NCI-H2107 (cell line): Measurements from ENCODE around the gene KIF1C.
"Not testable (repeated sequence)": the region's sequence is repeated elsewhere in the genome, so short reads cannot be mapped to it uniquely, and the experiment has no call there.

Experiments used
- DNase-seq: peaks from one replicate; lab custom pipeline; 2025; lab: John Stamatoyannopoulos, UW

The KIF1C gene

DNA sequence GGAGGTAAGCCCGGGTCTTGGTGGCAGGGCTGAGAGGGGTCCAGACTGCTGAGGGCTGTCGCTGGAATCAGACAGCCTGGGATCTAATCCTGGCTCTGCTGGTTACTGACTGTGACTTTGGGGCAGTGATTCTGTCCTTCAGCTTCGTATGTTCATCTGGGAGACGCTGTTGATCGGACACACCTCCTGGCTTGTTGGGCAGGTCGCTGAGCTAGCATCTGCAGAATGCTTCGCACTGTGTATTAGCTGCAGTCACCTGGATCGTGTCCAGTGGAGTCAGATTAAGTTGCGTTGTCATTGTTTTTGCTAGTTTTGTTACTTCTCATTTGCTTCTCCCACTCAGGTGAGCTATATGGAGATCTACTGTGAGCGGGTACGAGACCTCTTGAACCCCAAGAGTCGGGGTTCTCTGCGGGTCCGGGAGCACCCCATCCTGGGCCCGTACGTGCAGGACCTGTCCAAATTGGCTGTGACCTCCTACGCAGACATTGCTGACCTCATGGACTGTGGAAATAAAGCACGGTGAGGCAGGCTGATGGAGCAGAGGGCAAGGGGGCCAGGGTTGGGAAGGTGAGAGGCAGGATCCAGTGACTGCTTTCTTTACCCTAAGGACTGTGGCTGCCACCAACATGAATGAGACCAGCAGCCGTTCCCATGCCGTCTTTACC is 4.5 kb downstream of the KIF1C start:
- DNase-seq: no peak

DNA sequence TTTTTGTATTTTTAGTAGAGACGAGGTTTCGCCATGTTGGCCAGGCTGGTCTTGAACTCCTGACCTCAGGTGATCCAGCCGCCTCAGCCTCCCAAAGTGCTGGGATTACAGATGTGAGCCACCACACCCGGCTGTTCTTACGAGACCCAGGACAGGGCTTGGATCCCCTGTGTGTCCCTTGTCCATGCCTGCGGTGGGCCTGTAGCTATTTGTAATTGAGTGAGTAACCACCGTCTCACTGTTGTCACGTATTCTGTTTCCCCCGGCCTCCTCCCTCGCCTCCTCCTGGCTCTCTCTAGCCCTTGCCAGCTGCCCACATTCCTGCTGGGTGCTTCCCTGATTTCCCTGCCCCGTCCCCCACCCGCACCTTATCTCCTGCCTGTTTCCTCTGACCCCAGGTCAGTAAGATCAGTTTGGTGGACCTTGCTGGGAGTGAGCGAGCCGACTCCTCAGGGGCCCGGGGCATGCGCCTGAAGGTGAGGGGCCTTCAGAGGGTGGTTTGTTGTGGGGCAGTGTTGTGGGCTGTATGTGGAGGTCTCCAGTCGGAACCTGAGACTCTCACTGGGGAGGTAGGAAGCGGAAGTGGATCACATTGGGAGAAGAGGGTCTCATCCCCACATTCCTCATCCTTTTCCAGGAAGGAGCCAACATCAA is 5.6 kb downstream of the KIF1C start:
- DNase-seq: no peak

DNA sequence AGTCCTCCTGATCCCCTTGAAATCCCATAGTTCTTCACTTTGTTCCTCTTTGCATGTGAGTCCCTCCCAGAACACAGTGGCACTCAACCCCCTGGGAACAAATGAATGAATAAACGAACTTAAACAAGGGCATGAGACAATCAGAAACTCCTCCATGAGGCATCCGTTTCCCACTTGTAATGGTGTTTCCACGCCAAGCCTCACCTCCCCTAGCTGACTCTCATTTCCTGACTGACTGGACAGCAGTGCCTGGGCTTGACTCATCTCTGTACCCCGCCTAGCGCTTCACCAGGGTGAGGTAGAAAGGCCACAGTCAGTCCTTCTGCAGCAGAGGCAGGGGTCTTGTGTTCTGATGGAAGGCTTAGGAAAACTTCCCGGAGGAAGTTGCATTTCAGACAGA is 14.2 kb downstream of the KIF1C start:
- no peak for DNase-seq

DNA sequence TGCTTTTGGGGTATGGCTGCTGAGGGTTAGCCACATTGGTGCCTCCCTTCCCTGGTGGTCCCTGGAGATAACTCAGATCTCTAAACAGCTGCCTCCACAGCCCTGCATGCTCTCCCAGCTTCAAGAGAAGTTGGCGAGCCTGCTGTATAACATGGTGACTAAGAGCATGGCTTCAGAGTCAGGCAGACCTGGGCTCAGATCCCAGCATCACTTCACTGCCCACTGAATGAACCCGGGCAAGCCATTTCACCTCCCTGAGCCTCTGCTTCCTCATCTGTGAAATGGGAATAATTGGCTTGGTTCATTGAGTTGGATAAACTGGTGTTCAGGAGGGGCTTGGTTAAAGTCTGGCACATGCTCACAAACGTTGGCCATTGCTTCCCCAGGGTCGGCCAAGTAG is 16.6 kb downstream of the KIF1C start:
- no peak for DNase-seq

DNA sequence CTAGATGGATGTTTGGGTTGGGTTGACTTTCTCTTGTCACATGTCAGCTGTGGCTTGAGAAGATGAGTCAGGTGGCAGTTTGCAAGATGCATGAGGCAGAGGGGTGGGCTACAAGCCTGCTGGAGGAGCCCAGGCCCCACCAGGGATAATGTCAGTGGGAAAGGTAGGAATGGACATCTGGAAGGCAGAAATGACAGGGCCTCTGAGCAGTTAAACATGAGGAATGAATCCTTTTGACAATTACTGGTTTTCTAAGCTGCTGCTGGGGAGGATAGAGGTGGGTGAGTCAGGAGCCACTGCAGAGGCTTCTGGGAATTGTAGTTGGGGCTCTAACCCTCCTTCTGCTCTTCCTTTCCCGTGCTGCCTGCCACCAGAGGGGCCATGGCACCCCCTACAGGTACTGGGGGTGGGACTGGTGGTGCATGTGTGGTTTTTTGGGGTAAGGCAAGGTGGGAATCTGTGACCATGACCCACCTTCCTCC is 21.8 kb downstream of the KIF1C start:
- no peak for DNase-seq

DNA sequence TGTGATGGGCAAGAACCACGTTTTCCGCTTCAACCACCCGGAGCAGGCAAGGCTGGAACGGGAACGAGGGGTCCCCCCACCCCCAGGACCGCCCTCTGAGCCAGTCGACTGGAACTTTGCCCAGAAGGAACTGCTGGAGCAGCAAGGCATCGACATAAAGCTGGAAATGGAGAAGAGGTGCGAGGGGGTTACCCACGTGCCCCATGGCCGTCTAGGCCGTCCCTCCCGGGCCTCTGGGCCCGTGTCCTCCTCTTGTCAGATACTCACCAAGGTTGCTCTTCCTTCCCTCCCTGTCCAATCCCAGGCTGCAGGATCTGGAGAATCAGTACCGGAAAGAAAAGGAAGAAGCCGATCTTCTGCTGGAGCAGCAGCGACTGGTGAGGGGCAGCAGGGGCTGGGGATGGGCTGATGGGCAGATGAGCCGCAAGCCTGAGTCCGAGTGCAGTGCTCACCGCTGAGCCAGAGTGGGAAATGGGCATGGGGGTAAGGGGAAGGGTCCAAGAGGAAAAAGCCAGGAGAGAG is 22.8 kb downstream of the KIF1C start:
- no peak for DNase-seq

DNA sequence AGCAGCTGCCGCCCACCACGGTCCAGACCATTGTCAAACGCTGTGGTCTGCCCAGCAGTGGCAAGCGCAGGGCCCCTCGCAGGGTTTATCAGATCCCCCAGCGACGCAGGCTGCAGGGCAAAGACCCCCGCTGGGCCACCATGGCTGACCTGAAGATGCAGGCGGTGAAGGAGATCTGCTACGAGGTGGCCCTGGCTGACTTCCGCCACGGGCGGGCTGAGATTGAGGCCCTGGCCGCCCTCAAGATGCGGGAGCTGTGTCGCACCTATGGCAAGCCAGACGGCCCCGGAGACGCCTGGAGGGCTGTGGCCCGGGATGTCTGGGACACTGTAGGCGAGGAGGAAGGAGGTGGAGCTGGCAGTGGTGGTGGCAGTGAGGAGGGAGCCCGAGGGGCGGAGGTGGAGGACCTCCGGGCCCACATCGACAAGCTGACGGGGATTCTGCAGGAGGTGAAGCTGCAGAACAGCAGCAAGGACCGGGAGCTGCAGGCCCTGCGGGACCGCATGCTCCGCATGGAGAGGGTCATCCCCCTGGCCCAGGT is 24.5 kb downstream of the KIF1C start:
- DNase-seq: no peak

DNA sequence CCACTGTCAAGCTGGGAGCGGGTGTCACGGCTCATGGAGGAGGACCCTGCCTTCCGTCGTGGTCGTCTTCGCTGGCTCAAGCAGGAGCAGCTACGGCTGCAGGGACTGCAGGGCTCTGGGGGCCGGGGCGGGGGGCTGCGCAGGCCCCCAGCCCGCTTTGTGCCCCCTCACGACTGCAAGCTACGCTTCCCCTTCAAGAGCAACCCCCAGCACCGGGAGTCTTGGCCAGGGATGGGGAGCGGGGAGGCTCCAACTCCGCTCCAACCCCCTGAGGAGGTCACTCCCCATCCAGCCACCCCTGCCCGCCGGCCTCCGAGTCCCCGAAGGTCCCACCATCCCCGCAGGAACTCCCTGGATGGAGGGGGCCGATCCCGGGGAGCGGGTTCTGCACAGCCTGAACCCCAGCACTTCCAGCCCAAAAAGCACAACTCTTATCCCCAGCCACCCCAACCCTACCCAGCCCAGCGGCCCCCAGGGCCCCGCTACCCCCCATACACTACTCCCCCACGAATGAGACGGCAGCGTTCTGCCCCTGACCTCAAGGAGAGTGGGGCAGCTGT is 25.9 kb downstream of the KIF1C start:
- DNase-seq: no peak

DNA sequence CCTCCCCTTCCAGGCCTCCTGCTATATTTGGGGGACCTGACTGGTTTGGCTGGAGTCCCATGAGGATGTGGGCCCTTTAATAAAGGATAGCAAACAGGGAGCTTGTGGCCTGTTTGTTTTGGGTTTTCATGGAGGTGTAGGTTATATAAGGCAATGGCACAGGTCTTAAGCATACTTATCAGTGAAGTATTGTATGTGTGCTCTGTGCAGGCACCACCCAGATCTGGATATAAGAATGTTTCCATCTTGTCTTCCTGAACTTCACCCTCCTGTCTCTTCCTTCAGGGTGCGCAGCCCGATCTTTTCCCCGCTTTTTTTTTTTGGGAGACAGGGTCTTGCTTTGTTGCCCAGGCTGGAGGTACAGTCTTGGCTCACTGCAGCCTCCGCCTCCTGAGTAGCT is 26.9 kb downstream of the KIF1C start:
- DNase-seq: no peak

DNA sequence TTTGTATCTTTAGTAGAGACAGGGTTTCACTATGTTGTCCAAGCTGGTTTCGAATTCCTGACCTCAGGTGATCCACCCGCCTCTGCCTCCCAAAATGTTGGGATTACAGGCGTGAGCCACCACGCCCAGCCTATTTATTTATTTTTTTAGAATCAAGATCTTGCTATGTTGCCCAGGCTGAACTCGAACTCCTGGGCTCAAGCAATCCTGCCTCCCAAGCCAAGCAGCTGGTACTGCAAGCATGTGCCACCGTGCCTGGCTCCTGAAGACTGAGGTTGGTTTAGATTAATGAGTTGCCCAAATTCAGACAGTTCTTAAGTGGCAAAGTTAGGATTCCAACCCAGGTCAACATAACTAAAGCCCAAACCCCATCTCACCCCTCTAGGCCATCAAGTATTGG is 29.5 kb downstream of the KIF1C start:
- DNase-seq: no peak

DNA sequence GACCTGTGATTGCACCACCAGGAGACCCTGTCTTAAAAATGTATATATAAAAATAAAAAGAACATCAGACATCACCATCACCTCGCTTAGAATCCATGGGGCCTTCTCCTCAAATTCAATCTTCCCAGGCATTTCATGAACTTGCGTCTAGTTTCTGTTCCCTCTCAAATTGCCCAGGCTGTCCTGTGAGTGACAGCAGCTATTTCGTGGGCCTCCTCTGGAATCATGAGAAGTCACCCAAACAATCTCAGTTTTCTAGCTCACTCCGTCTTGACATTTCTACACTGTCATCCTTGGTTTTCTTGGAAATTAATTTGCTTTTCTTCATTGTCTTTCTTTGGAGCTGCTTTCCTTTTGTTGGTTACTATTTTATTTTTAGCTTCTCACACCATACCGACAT is 30.2 kb downstream of the KIF1C start:
- DNase-seq: no peak

DNA sequence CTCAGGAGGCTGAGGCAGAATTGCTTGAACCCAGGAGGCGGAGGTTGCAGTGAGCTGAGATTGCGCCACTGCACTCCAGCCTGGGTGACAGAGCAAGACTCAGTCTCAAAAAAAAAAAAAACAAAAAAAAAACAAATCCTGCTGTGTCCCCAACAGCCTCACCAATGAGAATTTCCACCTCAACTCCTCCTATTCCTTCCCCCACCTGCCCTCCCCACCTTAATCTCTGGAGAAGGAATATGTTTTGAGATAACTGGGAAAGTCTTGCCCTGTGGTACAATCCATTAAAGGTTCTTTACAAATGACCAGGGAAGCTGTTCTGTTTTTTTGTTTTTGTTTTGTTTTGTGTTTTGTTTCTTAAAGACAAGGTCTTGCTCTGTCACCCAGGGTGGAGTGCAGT is 32.4 kb downstream of the KIF1C start:
- DNase-seq: not testable (repeated sequence)

DNA sequence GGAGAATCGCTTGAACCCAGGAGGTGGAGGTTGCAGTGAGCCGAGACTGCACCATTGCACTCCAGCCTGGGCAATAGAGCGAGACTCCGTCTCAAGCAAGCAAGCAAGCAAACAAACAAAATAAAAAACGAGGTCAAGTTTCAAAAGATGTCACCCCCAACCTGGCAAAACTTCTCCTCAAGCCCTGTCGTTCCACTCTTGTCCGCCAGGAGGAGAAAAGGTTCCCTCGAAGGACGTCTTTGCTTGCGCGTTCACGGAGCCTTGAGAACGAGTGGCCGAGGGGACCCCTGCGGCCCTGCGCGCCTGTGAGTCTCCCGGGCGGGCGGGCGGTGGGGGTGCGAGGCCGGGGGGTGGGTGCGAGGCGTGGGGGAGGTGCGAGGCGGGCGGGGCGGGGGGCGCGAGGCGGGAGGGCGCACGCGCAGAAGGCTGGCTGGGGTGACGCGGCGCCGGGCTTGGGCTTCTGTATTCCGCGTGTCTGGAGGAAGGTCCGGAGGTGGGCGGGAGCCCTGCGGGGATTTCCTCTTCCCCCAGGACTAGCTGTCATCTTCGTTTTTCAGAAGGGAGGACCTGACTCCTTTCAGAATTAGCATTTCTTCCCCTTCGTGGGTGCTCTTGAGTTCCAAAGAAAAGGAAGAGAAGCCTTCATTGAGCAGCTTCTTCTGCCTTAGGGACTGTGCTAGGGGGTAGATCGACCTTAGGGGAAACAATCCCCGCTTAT is 33.8 kb downstream of the KIF1C start:
- no peak for DNase-seq

DNA sequence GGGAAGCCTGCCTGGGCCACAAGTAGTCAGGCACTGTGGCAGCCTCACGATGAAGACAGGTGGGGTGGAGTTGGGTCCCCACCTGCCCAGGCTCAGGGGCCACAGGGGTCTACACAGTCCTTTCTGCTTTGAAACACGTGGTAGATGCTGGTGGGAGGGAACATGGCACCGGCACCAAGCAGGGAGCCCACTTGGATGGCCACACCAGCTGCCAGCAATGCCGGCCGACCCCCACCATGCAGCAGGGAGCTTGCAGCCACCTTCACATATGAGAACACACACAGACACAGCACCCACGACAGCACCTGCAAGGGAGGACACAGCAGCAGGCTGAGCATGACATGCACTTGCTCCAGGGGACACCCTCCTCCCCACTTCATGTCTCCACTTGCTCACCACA is 35.1 kb downstream of the KIF1C start:
- DNase-seq: no peak

DNA sequence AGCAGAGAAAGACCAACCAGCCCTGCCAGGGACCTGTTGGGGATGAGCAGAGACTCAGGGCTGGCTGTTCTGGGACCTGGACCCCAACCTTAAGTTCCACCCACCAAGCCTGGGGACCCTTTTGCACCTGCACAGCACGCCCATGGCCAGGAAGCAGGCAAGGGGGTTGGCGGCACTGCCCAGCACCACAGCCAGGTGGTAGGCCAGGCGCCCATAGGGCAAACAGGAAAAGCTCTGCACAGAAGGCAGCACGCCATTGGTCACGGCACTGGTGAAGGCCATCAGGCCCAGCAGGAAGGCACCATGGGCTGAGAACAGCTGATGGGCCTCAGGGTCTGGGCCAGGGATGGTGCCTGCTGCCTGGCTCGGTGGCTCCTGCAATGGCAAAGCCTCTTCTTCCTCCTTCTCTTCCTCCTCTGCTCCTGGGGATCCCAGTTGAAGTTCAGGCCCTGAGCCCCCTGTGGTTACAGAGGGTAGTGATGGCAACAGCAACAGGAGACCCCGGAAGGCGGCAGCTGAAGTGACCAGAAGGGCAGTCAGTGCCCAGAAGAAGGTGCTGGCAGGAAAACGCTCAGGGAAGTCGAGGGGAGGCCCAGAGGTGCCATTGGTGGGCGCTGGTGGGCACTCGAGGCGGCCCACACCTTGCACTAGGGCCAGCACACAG is 35.7 kb downstream of the KIF1C start:
- DNase-seq: no peak

DNA sequence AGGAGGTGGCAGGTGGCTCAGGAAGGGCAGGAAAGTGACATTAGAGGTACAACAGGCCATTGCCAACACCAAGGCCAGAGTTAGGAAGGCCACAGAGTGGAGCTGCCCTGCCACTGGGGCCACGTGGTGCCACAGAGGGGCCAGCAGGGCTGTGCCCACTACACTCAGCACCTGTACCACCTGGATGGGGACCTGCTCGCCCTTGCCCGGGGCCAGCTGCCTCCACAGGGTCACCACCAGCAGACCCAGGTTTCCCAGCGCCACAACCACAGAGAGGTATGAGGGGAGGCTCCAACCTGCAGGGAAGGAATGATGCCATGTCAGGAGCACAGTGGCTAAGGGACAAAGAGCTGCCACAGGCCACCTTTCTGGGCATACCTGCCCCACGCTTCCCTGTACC is 36.3 kb downstream of the KIF1C start:
- DNase-seq: no peak

DNA sequence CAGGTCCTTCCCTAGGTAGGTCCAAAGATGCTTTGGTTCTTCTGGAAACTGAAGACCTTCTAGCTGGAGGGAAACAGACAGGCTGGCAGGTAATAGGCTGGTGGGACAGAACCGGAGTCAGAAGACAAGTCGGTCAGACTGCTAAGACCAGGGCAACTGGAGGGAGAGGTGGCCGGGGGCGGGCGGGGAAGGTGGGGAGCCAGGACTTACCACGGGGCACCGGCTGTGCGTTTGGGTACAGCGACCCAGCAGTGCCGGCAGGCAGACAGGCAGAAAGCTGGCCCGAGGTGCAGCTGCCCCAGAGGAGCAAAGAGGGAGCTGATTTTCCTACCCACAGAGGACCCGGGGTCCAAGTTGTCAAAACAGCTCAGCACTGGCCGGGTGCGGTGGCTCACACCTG is 36.9 kb downstream of the KIF1C start:
- no peak for DNase-seq

DNA sequence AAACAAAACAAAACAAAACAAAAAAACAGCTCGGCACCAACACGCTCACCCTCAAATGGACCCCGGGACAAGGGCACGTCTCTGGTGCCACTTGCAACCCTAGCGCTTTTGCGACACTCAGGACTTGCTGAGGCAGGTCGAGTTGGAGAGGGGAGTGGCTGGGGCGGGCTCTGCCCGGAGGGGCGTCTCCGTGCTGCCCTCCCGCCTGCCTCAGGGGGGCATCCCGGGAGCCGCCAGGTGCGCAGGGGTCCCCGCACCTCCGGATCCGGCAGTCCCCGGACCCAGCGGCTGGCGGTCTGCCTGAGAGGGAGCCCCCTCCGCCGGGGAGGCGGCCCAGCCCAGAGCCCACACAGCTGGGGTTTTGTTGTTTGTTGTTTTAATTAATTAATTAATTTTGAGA is 37.6 kb downstream of the KIF1C start, which contains the start of gene SLC52A1:
Gene SLC52A1 (minus strand): TSS at position 112 of the 400 bp plus-strand sequence. CDS start 820 bp downstream, outside the sequence.
- no peak for DNase-seq

DNA sequence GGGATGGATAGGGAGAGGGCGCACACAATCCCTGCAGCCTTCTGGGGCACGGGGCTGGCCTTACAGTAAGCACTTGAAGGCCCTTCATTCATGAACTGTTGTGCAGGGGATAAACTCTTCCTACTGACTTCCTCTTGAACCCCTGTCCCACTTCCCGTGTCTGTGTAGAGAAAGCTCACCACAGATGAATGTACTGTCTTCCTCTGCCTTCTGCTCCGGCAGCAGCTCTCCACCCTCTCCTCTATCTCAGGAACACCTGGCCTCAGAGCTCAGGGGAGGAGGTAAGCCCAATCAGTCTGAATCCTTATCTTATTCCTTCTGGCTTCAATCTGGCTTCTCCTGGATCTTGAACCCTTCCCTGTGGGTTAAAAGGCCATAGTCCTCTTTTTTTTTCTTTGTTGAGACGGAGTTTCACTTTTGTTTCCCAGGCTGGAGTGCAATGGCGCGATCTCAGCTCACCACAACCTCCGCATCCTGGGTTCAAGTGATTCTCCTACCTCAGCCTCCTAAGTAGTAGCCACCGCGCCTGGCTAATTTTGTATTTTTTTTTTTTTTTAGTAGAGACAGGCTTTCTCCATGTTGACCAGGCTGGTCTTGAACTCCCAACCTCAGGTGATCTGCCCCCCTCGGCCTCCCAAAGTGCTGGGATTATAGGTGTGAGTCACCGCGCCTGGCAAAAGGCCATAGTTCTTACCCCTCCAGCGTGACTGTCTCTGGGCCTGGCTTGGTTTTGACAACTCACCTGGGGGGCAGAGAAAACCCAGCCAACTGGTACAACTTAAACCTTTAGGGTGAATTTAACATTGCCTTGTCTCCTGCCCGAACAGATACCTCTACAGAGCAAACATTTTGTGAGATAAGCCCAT is 44.6 kb downstream of the KIF1C start:
- no peak for DNase-seq

DNA sequence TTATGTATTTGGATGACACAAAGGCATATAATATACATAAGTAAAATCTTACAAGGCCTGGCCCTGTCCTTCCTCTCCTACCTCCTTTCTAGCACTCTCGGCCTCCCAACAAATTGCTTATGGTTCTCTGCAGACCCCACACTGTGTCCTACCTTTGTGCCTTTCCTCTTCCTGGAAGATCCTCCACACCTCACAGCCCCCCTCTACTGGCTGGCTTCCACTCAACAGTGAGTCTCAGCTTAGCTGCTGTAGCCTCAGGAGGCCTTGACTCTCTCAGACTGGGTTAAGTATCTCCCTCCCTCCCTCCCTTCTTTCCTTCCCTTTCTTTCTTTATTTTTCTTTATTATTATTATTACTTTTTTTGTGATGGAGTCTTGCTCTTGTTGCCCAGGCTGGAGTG is 45.8 kb downstream of the KIF1C start:
- no peak for DNase-seq

DNA sequence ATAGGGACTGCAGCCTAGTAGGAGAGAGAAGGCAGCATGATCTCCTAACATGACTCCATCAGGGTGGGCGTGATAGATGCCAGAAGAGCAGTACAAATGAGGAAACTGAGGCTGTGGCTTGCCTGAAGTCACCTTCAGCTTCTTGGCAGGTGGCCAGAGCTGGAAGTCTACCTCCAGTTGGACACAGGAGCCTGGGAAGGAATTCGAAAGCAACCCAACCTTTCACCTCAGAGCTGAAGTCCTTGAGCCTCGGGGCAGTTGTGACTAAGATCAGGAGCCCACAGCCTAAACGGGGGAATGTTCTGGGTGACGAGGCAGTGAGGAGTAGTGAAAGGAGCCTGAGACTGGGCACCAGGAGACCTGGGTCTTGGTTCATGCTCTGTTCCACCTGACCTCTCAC is 46.9 kb downstream of the KIF1C start:
- no peak for DNase-seq
